Measurements from ENCODE around the gene TADA3.

TADA3 gene

GRCh38 chr3:9747267-9747666 lies 45.0 kb downstream of the TADA3 start:
- no peak overlapping the region for H3K27ac ChIP-seq (replicated peaks)
- no peak for DNase-seq (ENCODE audit: low read depth in 1 of 2, low spot score in 1 of 2)

GRCh38 chr3:9746330-9746729 lies 45.9 kb downstream of the TADA3 start:
- no peak for DNase-seq (ENCODE audit: low read depth in 1 of 2, low spot score in 1 of 2)
- H3K4me3 ChIP-seq (replicated peaks; ENCODE audit: insufficient read depth, low read length): no peak overlapping the region

More at GRCh38 chr3:9747267-9747666, 45.0 kb downstream of the TADA3 start:
- H3K27me3 ChIP-seq (ENCODE audit: insufficient read depth, poor library complexity, severe bottlenecking): no peaks in the 10 kb centered on the region
- no peak overlapping the region for H3K4me3 ChIP-seq (replicated peaks; ENCODE audit: insufficient read depth, low read length)
- TF ChIP-seq SPI1 (IDR thresholded peaks at IDR 0.05; ENCODE audit: borderline replicate concordance, low read depth) (no peak), CTCF (IDR thresholded peaks at IDR 0.05; ENCODE audit: insufficient read depth, low read length) (no peak), REST (IDR thresholded peaks at IDR 0.05; ENCODE audit: insufficient replicate concordance, low read depth) (no peak), POLR2AphosphoS5 (IDR thresholded peaks at IDR 0.05; ENCODE audit: low read depth) (0 out of 2 replicates have a peak, but pooled peaks have one; percentile 8)

GRCh38 chr3:9745521-9745920 lies 46.8 kb downstream of the TADA3 start:
- Histone ChIP-seq H3K4me3 (replicated peaks; ENCODE audit: insufficient read depth, low read length) (no peak overlapping the region), H3K27ac (replicated peaks) (no peak overlapping the region), H3K27me3 (ENCODE audit: insufficient read depth, poor library complexity, severe bottlenecking) (no peaks in the 10 kb centered on the region)
- no peak for DNase-seq (ENCODE audit: low read depth in 1 of 2, low spot score in 1 of 2)
- TF ChIP-seq REST (IDR thresholded peaks at IDR 0.05; ENCODE audit: insufficient replicate concordance, low read depth) (no peak), SPI1 (IDR thresholded peaks at IDR 0.05; ENCODE audit: borderline replicate concordance, low read depth) (no peak), POLR2AphosphoS5 (IDR thresholded peaks at IDR 0.05; ENCODE audit: low read depth) (no peak), GABPA (IDR thresholded peaks at IDR 0.05; ENCODE audit: low read depth) (no peak), CTCF (IDR thresholded peaks at IDR 0.05; ENCODE audit: insufficient read depth, low read length) (no peak)

More at GRCh38 chr3:9746330-9746729, 45.9 kb downstream of the TADA3 start:
- Histone ChIP-seq H3K27ac (replicated peaks) (no peak overlapping the region), H3K27me3 (ENCODE audit: insufficient read depth, poor library complexity, severe bottlenecking) (no peaks in the 10 kb centered on the region)
- no peak for TF ChIP-seq GABPA (IDR thresholded peaks at IDR 0.05; ENCODE audit: low read depth)
- no peak for TF ChIP-seq SPI1 (IDR thresholded peaks at IDR 0.05; ENCODE audit: borderline replicate concordance, low read depth)
- TF ChIP-seq REST (IDR thresholded peaks at IDR 0.05; ENCODE audit: insufficient replicate concordance, low read depth): no peak
- no peak for TF ChIP-seq POLR2AphosphoS5 (IDR thresholded peaks at IDR 0.05; ENCODE audit: low read depth)
- no peak for TF ChIP-seq CTCF (IDR thresholded peaks at IDR 0.05; ENCODE audit: insufficient read depth, low read length)
